ENCODE data around the gene RRAD.

RRAD gene

DNA sequence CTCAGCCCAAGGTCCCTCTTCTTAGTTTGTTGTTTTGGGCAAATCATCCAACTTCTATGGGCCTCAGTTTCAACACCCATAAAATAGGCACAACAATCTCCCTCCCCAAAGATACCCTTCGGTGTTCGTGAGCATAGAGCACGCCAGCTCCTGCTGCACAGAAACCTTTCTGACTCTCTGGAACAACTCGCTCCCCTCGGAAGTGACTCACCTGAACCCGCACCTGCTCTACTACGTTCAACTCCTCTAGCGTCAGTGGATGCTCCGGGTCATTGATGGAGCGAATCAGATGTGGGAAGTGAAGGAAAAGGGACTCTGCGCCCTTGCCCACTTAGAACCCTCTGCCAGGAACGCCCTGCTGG lies 8.4 kb upstream of the RRAD start:
- DNase-seq: no peak

DNA sequence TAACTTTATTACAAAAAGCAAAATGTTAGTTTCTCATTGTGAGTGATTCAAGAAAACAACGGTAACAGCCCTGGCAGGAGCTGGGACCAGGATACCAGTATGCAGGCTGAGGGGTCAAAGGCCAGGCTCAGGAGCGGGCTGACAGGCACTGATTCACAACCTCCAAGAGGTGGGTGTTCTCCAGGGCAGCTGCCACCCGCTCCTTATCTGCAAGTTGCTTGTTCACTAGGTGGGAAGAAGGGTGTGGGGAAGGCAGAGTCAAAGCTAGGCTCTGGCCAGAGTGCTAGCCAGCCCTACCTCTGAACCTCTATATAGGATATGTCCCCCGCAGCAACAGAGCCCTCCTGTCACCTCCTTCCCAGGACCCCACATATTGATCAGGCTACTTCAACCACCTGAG lies 6.7 kb upstream of the RRAD start:
- DNase-seq: no peak

DNA sequence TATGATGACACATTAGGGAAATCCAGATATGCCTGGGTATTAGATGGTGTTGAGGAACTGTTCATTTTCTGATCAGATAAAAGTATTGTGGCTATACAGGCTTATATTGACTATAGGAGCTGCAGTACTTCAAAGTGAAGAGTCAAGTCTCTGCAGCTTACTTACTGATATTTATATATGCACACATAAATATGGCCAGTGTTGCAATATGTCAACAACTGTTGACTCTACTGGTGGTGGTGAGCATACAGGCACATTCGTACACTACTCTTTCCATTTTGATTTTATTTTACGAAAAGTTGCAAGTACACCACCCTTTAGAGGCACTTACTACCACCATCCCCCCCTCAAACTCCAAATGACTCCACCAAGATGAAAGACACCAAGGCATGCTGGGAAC lies 6.3 kb upstream of the RRAD start:
- no peak for DNase-seq

DNA sequence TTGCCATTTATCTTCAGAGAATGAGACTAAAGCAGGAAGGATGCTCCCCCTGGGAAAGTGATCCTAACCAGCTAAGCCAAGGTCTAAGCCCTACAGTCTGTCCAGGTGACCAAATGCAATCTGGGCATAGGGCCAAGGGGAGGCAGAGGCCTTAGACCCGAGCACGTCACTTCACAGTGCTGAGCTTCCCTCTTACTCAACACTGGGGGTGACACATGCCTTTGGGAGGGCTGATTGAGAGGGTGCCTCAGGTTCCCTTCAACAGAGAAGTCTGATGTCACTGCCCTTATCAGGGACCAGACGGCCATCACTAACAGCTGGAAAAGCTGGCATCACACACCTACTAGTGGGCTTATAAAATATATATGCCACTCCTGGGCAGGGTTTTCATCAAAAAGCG lies 4.9 kb upstream of the RRAD start:
- peak; percentile 75 for DNase-seq

DNA sequence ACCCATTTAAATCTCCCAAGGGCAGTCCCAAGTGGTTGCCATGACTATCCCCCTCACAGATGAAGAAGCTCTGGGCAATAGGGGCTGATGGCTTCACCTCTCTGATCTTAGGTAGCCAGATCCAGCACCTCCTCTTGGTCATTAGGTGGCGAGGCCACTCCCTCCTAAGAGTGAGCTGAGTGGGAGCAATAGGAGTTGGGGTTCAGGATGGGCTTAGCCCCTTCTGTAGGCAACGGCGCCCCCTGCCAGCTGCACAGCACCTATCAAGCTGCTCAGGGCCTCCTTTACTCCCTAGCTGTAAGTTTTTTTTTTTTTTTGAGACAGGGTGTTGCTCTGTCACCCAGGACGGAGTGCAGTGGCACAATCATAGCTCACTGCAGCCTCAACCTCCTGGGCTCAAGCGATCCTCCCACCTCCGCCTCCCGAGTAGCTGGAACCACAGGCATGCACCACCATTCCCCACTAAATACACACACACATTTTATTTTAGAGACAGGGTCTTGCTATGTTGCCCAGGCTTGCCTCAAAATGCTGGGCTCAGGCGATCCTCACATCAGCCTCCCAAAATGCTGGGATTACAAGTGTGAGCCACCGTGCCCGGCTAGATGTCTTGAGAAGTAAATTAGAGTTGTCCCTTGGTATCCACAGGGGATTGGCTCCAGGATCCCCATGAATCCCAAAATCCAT lies 3.5 kb upstream of the RRAD start:
- peak; percentile 77 for DNase-seq

DNA sequence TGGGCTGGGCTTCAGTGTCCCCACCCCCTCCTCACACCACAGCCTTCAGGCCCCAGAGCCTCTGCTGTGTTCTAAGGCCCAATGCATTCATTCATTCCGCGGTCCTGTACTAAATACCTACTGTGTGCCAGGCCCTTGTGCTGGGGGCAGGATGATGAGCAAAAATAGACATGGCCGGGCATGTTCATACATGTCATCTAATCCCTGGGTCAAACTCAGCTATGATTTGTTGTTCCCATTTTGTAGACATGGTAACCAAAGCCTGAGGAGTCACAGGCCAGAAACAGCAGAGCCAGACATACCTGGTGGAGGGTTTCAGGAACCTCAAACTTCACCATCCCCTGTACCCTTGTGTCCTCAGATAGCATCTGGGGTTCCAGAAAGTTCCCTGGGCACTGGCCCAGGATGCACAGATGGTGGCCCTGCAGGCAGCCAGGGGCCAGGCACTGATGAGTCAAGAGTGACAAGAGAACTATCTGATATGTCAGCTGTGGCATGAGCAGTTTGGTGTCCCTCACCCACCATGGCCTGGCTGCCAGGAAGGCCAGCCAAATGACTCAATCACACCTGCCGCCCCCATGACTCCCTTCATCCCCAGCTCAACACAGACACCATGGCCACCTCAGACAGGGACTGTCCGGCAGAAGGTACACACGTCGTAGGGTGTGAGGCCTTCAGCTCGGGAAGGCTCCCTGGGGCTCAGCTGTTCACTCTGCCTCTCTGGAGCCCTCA lies 2.7 kb upstream of the RRAD start:
- DNase-seq: peak; percentile 57

DNA sequence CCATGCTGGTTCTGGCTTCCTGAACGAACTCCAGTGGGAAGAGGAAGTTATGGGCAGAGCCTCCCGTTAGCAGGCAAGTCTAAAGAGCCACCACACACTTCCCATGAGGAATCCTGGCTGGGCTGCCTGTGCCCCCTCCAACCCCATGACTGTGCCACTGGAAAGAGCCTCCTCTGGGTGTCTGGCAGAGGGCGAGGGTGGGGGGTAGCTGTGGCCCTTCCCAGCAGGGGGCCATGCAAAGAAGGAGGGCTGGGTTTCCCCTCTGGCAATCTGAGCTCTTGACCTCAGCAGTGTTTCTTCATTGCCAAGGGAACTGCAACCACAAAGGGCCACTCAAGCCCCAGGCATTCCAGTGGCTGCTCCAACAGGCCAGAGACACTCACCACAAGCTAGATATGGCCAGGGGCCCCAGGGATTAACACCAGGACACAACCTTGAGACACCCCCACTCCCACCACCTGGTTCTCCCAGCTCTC lies 1.7 kb upstream of the RRAD start:
- no peak for DNase-seq

DNA sequence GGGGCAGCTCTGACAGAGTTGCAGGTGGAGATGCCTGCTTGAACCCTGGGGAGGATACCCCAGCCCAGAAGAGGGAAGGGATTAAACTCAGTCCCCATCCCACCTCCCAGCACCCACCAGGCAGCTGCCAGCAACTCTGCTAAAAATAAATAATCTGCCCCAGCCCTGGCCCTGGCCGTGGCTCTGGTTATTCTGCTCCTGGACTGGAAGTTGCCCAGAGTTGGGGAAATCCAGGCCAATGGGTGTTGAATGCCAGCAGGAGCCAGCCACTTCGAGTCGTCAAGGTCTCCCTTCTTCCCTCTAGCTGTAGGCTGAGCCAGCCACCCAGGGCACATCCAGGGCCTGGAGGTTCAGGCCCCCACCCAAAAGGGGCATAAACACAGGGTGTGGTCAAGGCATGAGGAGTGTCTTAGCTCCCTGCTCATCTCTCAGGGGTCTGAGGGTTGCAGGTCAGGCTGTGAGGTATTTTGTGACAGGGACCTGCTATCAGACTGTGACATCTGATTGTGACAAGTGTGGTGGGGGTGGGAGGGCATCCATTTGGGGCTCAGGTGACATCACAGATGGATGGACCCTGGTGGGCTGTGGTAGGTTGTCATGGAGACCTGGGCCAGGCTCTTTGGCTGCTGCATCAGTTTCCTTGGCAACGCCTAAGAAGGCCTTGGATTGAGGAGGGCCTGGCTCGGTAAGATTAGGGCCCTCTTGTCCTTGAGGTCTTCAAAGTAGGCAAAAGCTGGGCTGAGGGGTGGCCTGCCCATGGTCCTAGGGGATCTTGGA lies 1.0 kb upstream of the RRAD start:
- no peak for DNase-seq

DNA sequence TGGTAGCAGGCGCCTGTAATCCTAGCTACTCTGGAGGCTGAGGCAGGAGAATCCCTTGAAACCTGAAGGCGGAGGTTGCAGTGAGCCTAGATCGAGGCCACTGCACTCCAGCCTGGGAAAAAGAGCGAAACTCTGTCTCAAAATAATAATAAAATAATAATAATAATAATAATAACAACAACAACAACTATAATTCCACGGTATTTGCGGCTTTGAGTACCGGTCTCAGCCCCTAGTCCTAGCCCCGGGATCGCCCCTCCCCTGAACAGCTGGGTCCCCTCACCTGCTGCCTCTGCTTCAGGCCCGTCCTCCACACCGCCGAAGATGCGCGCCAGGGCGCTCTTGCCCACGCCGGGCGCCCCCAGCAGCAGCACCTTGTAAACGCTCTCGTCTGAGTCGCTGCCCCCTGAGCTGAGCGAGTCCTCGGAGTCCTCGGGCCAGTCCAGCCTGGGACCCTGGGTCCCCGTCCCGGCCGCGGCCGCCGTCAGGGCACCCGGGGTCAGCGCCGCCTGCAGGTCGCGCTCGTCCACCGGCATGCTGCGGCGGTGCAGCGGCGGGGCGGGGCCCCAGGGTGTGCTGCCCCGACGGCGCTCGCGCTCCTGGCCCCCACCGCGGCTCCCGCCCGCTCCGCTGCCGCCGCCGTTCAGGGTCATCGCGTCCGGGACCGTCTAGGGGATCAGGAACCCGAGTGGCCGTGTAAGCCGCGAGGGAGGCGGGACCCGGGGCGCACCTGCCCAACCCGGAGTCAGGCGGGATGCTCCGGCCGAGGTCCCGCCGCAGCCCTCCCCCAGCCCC lies 611 bp downstream of the RRAD start:
- peak; percentile 49 for DNase-seq

DNA sequence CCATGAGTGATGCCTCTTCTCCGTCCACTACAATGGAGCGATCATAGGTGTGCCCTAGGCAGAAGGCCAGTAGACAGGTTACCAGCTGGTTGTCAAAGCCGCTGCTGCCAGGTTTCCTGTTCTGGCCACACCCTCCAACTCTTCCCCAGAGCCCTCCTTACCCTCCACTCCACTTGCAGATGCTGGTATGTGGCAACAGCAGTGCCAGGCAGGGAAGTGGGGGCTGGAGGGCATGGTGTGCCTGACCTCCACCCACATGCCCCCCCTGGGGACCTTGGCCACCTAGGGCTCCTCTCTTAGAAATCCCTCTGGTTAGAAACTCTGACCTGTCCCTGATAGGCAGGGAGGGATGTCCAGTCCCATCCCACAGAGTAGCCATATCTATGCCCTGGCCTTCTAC lies 1.5 kb downstream of the RRAD start:
- DNase-seq: no peak

DNA sequence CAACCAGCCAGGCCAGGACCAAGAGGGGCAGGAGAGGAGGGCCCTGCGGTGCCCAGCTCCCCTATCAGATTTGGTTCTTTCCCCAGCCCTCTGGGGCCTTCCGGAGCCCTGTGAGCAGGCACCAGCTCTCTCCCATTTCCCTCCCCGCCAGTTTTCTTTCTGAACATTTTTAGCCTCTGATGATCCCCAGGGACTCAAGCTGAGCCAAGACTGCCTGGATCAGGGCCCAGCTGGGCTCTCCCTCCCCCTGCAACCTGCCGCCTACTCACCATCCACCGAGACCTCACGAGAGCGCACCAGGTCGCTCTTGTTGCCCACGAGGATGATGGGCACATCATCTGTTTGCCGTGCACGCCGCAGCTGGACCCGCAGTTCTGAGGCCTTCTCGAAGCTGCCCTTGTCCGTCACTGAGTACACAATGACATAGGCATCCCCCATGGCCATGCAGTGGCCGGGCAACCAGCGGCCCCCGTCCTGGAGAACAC lies 2.0 kb downstream of the RRAD start:
- DNase-seq: no peak

DNA sequence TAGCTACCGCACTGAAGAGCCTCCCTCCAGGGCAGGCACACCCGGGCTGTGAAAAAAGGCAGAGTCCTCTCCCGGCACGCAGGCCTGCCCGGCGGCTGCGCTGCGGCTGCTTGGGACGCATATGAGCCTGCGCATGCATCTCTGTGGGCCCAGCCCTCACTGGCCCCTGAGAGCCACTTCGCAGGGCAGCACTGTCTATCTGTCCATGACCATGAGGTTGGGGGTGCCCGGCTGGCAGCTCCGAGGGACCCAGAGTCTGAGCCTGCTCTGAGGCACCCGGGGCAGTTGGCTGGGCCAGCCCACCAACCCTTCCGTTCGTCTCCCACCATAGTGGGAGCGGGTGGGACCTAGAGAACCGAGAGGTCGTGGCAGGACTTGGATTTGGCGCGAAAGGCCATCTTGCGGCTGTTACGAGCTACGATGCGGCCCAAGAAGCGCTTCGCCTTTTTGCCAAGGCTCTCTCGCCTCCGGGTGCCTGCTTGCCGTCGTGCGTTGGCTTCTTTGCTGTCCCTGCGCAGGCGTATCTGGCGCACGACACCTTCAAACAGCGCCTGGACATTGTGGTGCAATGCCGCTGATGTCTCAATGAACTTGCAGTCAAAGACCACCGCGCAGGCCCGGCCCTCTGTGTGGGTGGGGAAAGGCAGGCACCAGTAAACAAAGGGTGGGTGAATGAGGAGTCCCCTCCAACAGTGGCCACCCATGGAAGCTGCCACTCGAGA lies 3.4 kb downstream of the RRAD start:
- no peak for DNase-seq

DNA sequence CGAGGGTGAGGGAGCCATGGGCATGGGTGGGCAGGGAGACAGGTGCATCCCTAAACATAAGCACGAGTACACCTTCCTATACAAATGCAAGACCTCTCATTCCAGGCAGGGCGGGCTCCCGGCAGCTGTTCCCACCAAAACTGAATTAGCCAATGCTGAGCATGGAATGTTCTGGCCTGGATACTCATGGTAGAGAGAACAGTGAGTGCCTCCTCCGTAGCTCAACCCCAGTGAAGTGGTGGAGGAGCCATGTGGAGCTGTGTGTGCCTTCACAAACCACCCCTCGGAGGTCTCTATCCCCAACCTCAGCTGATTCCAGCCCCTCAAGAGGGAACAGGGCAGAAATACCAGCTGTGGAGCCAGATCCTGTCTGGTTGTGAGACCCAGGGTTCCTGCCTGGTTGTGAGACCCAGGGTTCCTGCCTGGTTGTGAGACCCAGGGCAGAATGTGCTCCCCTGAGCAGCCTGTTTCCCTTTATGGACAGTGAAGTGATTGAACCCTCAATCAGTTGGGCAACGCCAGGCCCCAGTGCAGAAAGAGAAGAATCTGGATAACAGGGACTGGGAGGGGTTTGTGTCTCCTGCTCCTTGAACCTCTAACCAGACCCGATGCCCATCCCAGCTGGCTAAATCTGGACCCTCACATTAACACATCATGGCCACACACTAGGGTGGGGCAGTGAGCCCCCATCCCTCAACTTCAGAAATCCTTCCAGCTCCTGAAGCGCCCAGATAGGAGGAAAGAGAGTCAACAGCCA lies 4.2 kb downstream of the RRAD start:
- DNase-seq: no peak

DNA sequence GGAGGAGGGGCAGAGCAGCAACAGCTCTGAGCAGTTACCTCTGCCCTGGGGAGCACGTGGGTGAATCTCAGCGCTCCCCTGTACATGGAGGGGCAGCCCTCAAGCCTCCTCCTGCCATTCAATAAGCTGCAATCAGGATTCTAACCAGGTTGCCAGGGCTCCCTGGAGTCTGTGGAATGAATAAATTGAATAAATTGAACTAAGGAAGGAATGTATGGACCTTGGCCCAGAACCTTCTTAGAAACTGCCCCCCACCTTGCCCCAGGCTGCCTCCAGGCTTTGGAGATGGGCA lies 5.1 kb downstream of the RRAD start:
- no peak for DNase-seq

DNA sequence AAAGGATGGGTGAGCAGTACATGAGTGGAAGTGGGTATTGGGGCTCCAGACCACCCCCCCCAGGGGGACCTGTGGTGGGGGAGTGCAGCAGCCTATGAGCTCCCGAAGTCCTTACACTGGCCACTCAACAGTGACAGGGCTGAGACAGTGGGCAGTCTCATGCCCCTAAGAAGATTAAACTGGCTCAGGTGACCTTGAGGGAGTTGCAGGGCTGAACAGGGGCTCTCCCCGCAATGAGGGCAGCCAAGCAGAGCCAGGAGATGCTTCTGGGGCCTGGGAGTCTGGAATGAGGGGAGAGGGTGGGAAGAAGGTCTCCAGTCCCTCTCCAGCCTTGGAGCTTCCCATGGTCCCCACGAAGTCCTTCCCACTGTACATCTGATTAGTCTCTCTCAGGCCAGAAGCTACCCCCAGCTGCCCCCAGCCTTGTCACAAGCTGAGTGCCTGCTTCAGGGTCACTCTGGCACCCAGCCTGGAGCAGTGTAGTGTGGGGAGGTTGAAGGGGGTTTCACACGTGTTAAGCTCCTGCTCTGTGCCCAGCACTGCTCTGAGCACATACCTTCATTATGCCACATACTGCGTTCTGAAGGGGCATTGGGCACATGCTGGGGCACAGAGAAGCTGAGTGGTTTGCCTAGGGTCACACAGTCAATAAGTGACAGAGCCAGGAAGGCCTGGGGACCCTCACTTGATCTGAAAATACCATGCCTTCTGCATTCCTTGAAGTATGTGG lies 5.6 kb downstream of the RRAD start:
- no peak for DNase-seq

DNA sequence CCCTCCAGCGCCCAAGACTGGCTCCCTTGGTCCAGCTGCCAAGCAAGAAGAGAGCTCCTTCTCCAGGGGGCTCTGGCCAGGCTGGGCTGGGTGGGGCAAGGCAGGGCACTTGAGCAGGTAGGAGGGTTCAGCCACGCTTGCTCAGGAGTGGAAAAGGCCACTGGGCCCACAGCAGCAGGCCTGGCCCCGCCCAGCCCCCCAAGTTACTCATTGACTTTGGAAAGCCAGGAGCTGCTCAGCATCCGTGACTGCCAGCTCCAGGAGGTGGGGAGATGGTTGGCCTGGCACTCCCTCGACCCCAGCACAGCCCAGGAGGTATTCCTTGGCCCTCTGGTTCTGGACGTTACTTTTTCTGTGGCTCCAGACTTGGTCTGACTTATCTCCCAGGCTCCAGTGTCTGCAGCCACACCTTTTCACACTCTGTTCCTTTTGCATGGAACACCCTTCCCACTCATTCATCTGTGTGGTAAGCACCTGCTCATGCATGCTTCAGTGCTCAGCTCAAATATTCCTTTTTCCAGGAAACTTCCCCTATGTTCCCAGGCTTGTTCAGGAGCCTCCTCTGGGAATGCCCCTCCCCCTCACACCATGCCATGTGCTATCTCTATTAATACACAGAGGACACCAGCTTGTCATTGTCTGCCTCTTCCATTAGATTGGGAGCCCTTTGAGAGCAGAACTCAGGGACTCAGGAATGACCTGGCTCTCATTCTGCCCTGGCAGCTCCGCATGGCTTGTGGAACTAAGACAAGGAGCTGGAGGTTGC lies 6.3 kb downstream of the RRAD start, which contains the start of gene CDH16:
Gene CDH16 (minus strand): TSS at position 83 of the 766 bp plus-strand sequence. CDS start 820 bp downstream, outside the sequence.
- no peak for DNase-seq

DNA sequence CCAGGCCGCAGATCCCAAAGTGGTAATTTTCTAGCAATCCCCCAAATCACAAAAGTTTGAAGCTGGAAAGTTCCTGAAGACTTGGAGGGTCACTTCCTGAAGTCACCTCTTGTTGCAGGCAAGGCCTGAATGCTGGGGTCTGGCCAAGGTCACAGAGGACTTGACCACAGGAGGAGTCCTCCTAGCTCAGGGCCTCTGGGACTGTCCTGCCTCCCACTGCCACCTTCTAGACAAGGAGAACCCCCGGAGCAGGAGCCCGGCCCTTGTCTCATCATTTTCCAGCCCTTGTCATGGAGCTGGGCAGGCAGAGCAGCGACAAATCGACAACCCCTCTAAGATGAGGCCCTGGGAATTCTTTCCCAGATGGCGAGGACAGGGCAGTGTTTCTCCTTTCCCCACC lies 7.0 kb downstream of the RRAD start:
- no peak for DNase-seq

DNA sequence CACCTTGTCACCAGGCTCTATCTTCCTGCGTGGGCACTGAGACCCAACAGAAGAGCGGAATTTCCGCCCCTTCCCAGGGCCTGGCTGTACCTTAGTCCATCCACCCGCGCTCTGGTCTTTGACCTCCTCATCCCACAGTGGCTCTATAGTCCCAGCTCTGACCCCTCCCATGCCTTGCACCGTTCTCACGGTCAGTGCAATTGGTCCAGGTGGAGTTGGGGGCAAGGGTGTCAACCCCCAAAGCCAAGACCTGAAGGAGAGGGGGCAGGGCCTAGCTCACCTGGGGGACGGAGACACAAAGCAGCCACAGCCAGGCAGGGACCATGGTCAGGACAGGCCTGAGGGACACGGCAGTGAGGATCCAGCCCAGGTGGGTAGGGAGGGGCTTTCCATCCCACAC lies 7.6 kb downstream of the RRAD start:
- no peak for DNase-seq

DNA sequence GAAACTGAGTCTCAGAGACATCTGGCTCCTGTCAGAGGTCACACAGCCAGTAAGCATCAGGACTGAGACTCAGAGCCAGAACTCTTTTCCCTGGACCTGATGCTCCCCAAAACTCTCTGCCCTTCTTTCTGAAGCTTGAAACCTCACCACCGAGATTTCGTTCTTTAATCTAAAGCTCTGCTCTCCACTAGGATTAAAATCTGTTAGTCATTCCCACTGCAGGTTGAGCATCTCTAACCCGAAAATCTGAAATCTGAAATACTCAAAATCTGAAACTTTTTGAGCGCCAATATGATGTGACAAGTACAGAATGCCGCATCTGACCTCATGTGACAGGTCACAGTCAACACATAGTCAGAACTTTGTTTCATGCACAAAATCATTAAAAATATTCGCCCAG lies 8.8 kb downstream of the RRAD start:
- DNase-seq: no peak

DNA sequence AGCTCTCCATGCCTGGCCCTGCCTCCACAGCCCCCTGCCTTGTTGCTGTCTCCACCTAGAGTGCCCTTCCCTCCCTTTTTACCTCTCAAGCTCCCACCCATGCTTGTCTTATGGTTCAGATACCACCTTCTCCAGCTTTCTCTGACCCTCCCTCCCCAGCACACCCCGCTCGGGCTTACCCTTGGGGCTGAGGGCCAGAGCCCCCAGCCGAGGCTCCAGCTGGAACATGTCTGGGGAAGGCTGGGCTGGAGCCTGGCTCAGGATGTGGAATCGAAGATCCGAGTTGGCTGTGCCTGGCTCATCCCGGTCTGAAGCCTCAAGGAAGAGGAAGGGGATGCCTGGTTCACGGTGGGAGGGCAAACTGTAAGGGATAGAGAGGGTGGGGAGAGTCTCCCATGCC lies 10.3 kb downstream of the RRAD start:
- DNase-seq: no peak
